Measurements from ENCODE around the gene TNFSF10. TPM values are rescaled to one million over a fixed set of nuclear protein-coding genes. Genes with fewer than 3 reads are reported as not detected.

Gene TNFSF10
- total RNA-seq, 4 donors from 2014 or later = 26.9 to 163 (median 37.4) TPM

GRCh38 chr3:172562871-172563865, 39.9 kb upstream of the TNFSF10 start:
- intact Hi-C loops (cut with DNase I; ENCODE audit: low total_unique reads) = no loop called here
- no peaks in the 10 kb centered on the region for H3K36me3 ChIP-seq
- DNase-seq = peak in 1 of 2 donors; percentile 77
- no peaks in the 10 kb centered on the region for H3K27me3 ChIP-seq
- peaks cover 0 to 3% of the 10 kb centered on the region in 2 donors for H3K4me1 ChIP-seq
- H3K27ac ChIP-seq = peak overlapping the region; percentile 84 to 89
- TF ChIP-seq POLR2A (IDR thresholded peaks at IDR 0.05) (peak in 1 of 2 donors; percentile 38), CTCF (IDR thresholded peaks at IDR 0.05) (no peak)
- H3K4me3 ChIP-seq = no peak overlapping the region
- no peaks in the 10 kb centered on the region for H3K9me3 ChIP-seq

GRCh38 chr3:172561897-172562640, 38.8 kb upstream of the TNFSF10 start:
- no peak for DNase-seq
- H3K36me3 ChIP-seq = no peaks in the 10 kb centered on the region
- no peaks in the 10 kb centered on the region for H3K27me3 ChIP-seq
- no peaks in the 10 kb centered on the region for H3K9me3 ChIP-seq
- peaks cover 0 to 5% of the 10 kb centered on the region in 2 donors for H3K4me1 ChIP-seq
- no peak overlapping the region for H3K4me3 ChIP-seq
- TF ChIP-seq CTCF (IDR thresholded peaks at IDR 0.05) = no peak
- TF ChIP-seq POLR2A (IDR thresholded peaks at IDR 0.05) = no peak
- peak overlapping the region; percentile 84 to 89 for H3K27ac ChIP-seq
- intact Hi-C loops (cut with DNase I; ENCODE audit: low total_unique reads) = no loop called here

GRCh38 chr3:172560586-172560985, 37.4 kb upstream of the TNFSF10 start:
- peaks cover 0 to 6% of the 10 kb centered on the region in 2 donors for H3K4me1 ChIP-seq
- intact Hi-C loops (cut with DNase I; ENCODE audit: low total_unique reads) = no loop called here
- H3K9me3 ChIP-seq = no peaks in the 10 kb centered on the region
- no peak for DNase-seq
- peak overlapping the region in 1 of 2 donors; percentile 6 for H3K27ac ChIP-seq
- no peak overlapping the region for H3K4me3 ChIP-seq
- H3K36me3 ChIP-seq = no peaks in the 10 kb centered on the region
- TF ChIP-seq CTCF (IDR thresholded peaks at IDR 0.05) = no peak
- no peak for TF ChIP-seq POLR2A (IDR thresholded peaks at IDR 0.05)
- no peaks in the 10 kb centered on the region for H3K27me3 ChIP-seq

GRCh38 chr3:172560026-172560425, 36.8 kb upstream of the TNFSF10 start:
- Histone ChIP-seq H3K9me3 (no peaks in the 10 kb centered on the region), H3K4me1 (peaks cover 0 to 6% of the 10 kb centered on the region in 2 donors), H3K4me3 (no peak overlapping the region), H3K36me3 (no peaks in the 10 kb centered on the region), H3K27me3 (no peaks in the 10 kb centered on the region), H3K27ac (peak overlapping the region in 1 of 2 donors; percentile 6)
- TF ChIP-seq CTCF (IDR thresholded peaks at IDR 0.05) (no peak), POLR2A (IDR thresholded peaks at IDR 0.05) (no peak)
- intact Hi-C loops (cut with DNase I; ENCODE audit: low total_unique reads) = no loop called here
- no peak for DNase-seq
